ENCODE results near the gene CHST15. TPM values are rescaled to one million over a fixed set of nuclear protein-coding genes. Genes with fewer than 3 reads are reported as not detected.

CHST15 gene
- total RNA-seq, 2 donors from 2014 or later = 4.7 to 10.2 TPM

- H3K27me3 ChIP-seq = no peaks in the 10 kb centered on the region
- no peaks in the 10 kb centered on the region for H3K9me3 ChIP-seq
- intact Hi-C loops (cut with DNase I) = no loop called here
- no peak overlapping the region for H3K27ac ChIP-seq
- DNase-seq = no peak
- TF ChIP-seq, protein P1, sequence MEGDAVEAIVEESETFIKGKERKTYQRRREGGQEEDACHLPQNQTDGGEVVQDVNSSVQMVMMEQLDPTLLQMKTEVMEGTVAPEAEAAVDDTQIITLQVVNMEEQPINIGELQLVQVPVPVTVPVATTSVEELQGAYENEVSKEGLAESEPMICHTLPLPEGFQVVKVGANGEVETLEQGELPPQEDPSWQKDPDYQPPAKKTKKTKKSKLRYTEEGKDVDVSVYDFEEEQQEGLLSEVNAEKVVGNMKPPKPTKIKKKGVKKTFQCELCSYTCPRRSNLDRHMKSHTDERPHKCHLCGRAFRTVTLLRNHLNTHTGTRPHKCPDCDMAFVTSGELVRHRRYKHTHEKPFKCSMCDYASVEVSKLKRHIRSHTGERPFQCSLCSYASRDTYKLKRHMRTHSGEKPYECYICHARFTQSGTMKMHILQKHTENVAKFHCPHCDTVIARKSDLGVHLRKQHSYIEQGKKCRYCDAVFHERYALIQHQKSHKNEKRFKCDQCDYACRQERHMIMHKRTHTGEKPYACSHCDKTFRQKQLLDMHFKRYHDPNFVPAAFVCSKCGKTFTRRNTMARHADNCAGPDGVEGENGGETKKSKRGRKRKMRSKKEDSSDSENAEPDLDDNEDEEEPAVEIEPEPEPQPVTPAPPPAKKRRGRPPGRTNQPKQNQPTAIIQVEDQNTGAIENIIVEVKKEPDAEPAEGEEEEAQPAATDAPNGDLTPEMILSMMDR (IDR thresholded peaks at IDR 0.05) = no peak
- H3K4me3 ChIP-seq = no peak overlapping the region
- no peak overlapping the region for H3K9ac ChIP-seq (ENCODE audit: low read depth in 2 of 2, low read length in 2 of 2)
- no peaks in the 10 kb centered on the region for H3K4me1 ChIP-seq
- no peaks in the 10 kb centered on the region for H3K36me3 ChIP-seq
Observed at GRCh38 chr10:124006526-124006925, 86.9 kb downstream of the CHST15 start.

DNA sequence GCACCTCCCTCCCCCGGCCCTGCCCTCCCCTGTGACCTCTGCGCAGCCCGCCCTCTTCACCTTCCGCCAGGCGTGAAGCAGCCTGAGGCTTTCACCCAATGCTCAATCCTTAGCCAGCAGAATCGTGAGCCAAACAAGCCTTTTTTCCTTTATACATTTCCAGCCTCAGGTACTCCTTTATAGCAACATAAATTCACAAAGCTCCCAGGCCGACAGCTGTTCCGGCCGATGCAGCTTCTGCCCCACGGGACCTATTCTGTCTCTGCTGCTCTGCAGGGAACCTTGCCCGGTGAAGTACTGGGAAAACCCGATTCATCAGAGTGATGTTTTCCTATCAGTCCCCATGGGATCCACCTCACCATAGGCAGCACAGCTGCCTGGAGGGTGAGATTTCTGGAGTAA is 87.4 kb downstream of the CHST15 start:
- no peak for DNase-seq
- Histone ChIP-seq H3K36me3 (no peaks in the 10 kb centered on the region), H3K27me3 (no peaks in the 10 kb centered on the region), H3K4me1 (no peaks in the 10 kb centered on the region), H3K4me3 (no peak overlapping the region), H3K9me3 (no peaks in the 10 kb centered on the region), H3K27ac (no peak overlapping the region), H3K9ac (ENCODE audit: low read depth in 2 of 2, low read length in 2 of 2) (no peak overlapping the region)
- TF ChIP-seq, protein P1 (IDR thresholded peaks at IDR 0.05) = no peak
- intact Hi-C loops (cut with DNase I) = no loop called here

DNA sequence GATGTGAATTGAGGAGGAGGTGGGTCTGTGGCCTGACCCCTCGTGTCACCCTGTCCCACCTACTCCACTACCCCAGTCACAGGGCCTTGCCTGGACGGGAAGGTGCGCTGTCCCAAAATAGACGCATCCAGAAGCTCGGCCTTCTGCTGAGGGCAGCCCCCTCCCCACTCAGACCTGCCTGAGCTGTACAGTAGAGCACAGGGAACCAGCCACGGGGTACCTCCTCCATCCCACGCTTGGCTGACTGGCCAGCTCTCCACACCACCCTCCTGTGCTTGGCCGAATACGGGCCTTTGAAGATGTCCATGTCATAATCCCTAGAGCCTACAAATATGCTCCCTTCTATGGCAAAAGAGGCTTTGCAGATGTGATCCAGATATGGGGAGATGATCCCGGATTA is 88.3 kb downstream of the CHST15 start:
- Histone ChIP-seq H3K27ac (no peak overlapping the region), H3K36me3 (no peaks in the 10 kb centered on the region), H3K9me3 (no peaks in the 10 kb centered on the region), H3K4me3 (no peak overlapping the region), H3K9ac (ENCODE audit: low read depth in 2 of 2, low read length in 2 of 2) (no peak overlapping the region), H3K27me3 (no peaks in the 10 kb centered on the region), H3K4me1 (no peaks in the 10 kb centered on the region)
- DNase-seq = no peak
- TF ChIP-seq, protein P1 (IDR thresholded peaks at IDR 0.05) = no peak
- intact Hi-C loops (cut with DNase I) = no loop called here

DNA sequence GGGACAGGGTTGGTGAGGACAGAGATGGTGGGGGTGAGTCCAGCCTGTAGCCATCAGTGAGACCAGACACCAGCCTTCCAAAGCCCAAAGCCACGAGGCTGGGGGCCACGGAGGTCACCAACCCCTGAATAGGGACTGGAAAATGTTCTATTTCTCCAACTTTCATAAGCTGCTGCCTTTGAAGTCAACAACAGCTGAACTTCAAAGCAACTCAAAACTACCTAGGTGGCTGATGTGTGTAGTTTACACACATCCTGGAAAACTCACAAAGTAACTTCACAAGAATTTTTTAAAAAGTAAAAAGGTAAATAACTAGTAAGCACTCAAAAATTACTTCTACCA is 88.8 kb downstream of the CHST15 start:
- Histone ChIP-seq H3K27me3 (no peaks in the 10 kb centered on the region), H3K4me3 (no peak overlapping the region), H3K4me1 (no peaks in the 10 kb centered on the region), H3K36me3 (no peaks in the 10 kb centered on the region), H3K9ac (ENCODE audit: low read depth in 2 of 2, low read length in 2 of 2) (no peak overlapping the region), H3K9me3 (no peaks in the 10 kb centered on the region), H3K27ac (no peak overlapping the region)
- no peak for DNase-seq
- intact Hi-C loops (cut with DNase I) = no loop called here
- TF ChIP-seq, protein P1 (IDR thresholded peaks at IDR 0.05) = no peak

GRCh38 chr10:124003871-124004662 is 89.3 kb downstream of the CHST15 start:
- intact Hi-C loops (cut with DNase I) = no loop called here
- H3K4me3 ChIP-seq = no peak overlapping the region
- no peaks in the 10 kb centered on the region for H3K27me3 ChIP-seq
- no peak overlapping the region for H3K9ac ChIP-seq (ENCODE audit: low read depth in 2 of 2, low read length in 2 of 2)
- H3K9me3 ChIP-seq = no peaks in the 10 kb centered on the region
- no peaks in the 10 kb centered on the region for H3K4me1 ChIP-seq
- no peak overlapping the region for H3K27ac ChIP-seq
- TF ChIP-seq, protein P1 (IDR thresholded peaks at IDR 0.05) = no peak
- no peak for DNase-seq
- H3K36me3 ChIP-seq = no peaks in the 10 kb centered on the region

All from colonic mucosa (tissue), 4 donors.